ENCODE measurements around the gene AMPD2. TPM values are rescaled to one million over a fixed set of nuclear protein-coding genes. Genes with fewer than 3 reads are reported as not detected.

AMPD2 gene
- total and polyA plus RNA-seq, 9 of the 15 experiments (the other 6 are each of a cell fraction or from before 2014, with no cell fraction given) = 2.0 to 77.7 (median 28.2) TPM

DNA sequence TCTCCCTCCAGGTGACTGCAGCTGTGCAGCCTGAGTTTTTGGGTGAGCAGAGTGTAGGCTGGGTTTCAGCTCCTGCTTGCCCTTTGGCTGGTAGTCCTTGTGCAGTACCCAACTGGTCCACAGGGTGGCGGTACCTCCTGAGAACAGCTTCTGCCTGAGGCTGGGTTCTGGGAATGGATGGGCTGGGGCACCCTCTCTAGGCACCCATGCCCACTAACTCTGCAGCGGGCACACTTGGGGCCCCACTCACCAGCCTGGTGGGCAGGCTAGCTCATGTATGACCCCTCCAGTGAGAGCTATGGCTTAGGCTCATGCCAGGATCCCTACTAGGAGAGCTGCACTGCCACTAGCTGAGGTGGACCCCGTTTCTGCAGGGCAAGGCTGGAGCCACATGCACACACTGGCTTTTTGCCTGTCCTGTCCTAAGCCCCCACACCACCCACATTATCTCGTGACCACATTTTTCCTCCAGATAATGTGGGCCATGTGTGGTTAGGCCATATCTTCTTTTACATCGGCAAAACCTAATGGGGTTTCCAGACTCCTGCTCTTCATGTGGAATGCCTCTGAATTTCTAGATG is 20.7 kb downstream of the AMPD2 start (continued):
- TF ChIP-seq ZNF75A (CRISPR knock-in tag; IDR thresholded peaks at IDR 0.05) (no peak), NONO (IDR thresholded peaks at IDR 0.05; ENCODE audit: low read depth in 2 of 2, low read length in 1 of 2) (no peak), PHB2 (IDR thresholded peaks at IDR 0.05; ENCODE audit: low read depth) (no peak), SRSF9 (IDR thresholded peaks at IDR 0.05; ENCODE audit: borderline replicate concordance, low read depth, low read length) (no peak), SP1 (CRISPR knock-in tag; IDR thresholded peaks at IDR 0.05) (peak; percentile 33; the same call in 1 of the 2 replicates), ZBED1 (IDR thresholded peaks at IDR 0.05) (no peak), YY1 (IDR thresholded peaks at IDR 0.05; ENCODE audit: borderline replicate concordance in 1 of 3, control insufficient read depth in 1 of 3, extremely low read depth in 1 of 3, insufficient read depth in 3 of 3, insufficient read length in 1 of 3, insufficient replicate concordance in 2 of 3, low read depth in 1 of 3, low read length in 2 of 3) (peak in 1 of 3 experiments; percentile 46), ZNF324 (CRISPR knock-in tag; IDR thresholded peaks at IDR 0.05) (no peak), ZNF316 (IDR thresholded peaks at IDR 0.05) (no peak), STAG1 (CRISPR knock-in tag; IDR thresholded peaks at IDR 0.05; ENCODE audit: borderline replicate concordance) (peak; percentile 77; the same call in 1 of the 2 replicates), RBBP5 (IDR thresholded peaks at IDR 0.05; ENCODE audit: borderline replicate concordance, insufficient read depth, low read length, poor library complexity, severe bottlenecking) (no peak), RUNX1 (IDR thresholded peaks at IDR 0.05; ENCODE audit: low read depth) (no peak), HMG20B (CRISPR knock-in tag; IDR thresholded peaks at IDR 0.05) (no peak), BHLHE40 (IDR thresholded peaks at IDR 0.05; ENCODE audit: low read length) (peak; percentile 5; the same call in 1 of the 2 replicates), DIDO1 (tag; IDR thresholded peaks at IDR 0.05; ENCODE audit: low read depth) (no peak)
- TF ChIP-seq, protein P1, sequence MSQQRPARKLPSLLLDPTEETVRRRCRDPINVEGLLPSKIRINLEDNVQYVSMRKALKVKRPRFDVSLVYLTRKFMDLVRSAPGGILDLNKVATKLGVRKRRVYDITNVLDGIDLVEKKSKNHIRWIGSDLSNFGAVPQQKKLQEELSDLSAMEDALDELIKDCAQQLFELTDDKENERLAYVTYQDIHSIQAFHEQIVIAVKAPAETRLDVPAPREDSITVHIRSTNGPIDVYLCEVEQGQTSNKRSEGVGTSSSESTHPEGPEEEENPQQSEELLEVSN (IDR thresholded peaks at IDR 0.05; ENCODE audit: borderline replicate concordance in 1 of 2, extremely low read depth in 1 of 2, insufficient read depth in 1 of 2, insufficient read length in 1 of 2, low read depth in 1 of 2, low read length in 1 of 2, poor library complexity in 1 of 2, severe bottlenecking in 1 of 2) = no peak
- TF ChIP-seq, protein P2, sequence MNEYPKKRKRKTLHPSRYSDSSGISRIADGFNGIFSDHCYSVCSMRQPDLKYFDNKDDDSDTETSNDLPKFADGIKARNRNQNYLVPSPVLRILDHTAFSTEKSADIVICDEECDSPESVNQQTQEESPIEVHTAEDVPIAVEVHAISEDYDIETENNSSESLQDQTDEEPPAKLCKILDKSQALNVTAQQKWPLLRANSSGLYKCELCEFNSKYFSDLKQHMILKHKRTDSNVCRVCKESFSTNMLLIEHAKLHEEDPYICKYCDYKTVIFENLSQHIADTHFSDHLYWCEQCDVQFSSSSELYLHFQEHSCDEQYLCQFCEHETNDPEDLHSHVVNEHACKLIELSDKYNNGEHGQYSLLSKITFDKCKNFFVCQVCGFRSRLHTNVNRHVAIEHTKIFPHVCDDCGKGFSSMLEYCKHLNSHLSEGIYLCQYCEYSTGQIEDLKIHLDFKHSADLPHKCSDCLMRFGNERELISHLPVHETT (CRISPR knock-in tag; conservative IDR thresholded peaks at IDR 0.05 in 1 of 2, IDR thresholded peaks at IDR 0.05 in 1 of 2) = no peak
- TF ChIP-seq, protein P3, sequence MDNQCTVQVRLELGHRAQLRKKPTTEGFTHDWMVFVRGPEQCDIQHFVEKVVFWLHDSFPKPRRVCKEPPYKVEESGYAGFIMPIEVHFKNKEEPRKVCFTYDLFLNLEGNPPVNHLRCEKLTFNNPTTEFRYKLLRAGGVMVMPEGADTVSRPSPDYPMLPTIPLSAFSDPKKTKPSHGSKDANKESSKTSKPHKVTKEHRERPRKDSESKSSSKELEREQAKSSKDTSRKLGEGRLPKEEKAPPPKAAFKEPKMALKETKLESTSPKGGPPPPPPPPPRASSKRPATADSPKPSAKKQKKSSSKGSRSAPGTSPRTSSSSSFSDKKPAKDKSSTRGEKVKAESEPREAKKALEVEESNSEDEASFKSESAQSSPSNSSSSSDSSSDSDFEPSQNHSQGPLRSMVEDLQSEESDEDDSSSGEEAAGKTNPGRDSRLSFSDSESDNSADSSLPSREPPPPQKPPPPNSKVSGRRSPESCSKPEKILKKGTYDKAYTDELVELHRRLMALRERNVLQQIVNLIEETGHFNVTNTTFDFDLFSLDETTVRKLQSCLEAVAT (IDR thresholded peaks at IDR 0.05) = no peak
- TF ChIP-seq, protein P4, sequence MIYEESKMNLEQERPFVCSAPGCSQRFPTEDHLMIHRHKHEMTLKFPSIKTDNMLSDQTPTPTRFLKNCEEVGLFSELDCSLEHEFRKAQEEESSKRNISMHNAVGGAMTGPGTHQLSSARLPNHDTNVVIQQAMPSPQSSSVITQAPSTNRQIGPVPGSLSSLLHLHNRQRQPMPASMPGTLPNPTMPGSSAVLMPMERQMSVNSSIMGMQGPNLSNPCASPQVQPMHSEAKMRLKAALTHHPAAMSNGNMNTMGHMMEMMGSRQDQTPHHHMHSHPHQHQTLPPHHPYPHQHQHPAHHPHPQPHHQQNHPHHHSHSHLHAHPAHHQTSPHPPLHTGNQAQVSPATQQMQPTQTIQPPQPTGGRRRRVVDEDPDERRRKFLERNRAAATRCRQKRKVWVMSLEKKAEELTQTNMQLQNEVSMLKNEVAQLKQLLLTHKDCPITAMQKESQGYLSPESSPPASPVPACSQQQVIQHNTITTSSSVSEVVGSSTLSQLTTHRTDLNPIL (CRISPR knock-in tag; IDR thresholded peaks at IDR 0.05) = no peak
- TF ChIP-seq, protein P5, sequence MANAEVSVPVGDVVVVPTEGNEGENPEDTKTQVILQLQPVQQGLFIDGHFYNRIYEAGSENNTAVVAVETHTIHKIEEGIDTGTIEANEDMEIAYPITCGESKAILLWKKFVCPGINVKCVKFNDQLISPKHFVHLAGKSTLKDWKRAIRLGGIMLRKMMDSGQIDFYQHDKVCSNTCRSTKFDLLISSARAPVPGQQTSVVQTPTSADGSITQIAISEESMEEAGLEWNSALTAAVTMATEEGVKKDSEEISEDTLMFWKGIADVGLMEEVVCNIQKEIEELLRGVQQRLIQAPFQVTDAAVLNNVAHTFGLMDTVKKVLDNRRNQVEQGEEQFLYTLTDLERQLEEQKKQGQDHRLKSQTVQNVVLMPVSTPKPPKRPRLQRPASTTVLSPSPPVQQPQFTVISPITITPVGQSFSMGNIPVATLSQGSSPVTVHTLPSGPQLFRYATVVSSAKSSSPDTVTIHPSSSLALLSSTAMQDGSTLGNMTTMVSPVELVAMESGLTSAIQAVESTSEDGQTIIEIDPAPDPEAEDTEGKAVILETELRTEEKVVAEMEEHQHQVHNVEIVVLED (CRISPR knock-in tag; IDR thresholded peaks at IDR 0.05) = no peak
